Endothelial cell (in vitro differentiated cells): ENCODE data around the gene ARMC2. TPM values are rescaled to one million over a fixed set of nuclear protein-coding genes. Genes with fewer than 3 reads are reported as not detected.

ENCODE experiments used
- DNase-seq: peaks from one replicate; pipeline ENCODE4 v3.0.0; 2021; ENCODE audit warnings: low spot score
- H3K27ac Mint-ChIP-seq: one replicate; pipeline ENCODE4 v1.8.0; 2021; ENCODE audit warnings: mixed read lengths, inconsistent platforms; ENCODE audit not compliant: unreplicated experiment
- H3K27me3 Mint-ChIP-seq: one replicate; pipeline ENCODE4 v1.8.0; 2021; ENCODE audit warnings: mild to moderate bottlenecking, moderate library complexity, mixed read lengths, inconsistent platforms; ENCODE audit not compliant: unreplicated experiment
- H3K36me3 Mint-ChIP-seq: one replicate; pipeline ENCODE4 v1.8.0; 2021; ENCODE audit warnings: mild to moderate bottlenecking, low read depth, mixed read lengths, inconsistent platforms; ENCODE audit not compliant: unreplicated experiment
- H3K4me1 Mint-ChIP-seq: one replicate; pipeline ENCODE4 v1.8.0; 2021; ENCODE audit warnings: mild to moderate bottlenecking, mixed read lengths, inconsistent platforms; ENCODE audit not compliant: unreplicated experiment
- H3K4me3 Mint-ChIP-seq: one replicate; pipeline ENCODE4 v1.8.0; 2021; ENCODE audit warnings: mild to moderate bottlenecking, mixed read lengths, inconsistent platforms; ENCODE audit not compliant: unreplicated experiment
- H3K9me3 Mint-ChIP-seq: one replicate; pipeline ENCODE4 v1.8.0; 2021; ENCODE audit warnings: mixed read lengths, inconsistent platforms; ENCODE audit not compliant: unreplicated experiment
- CTCF ChIP-seq: fragments of 200-600 bp; sonication (generic); IDR thresholded peaks from one replicate; pipeline ENCODE4 v1.5.0; 2021; ENCODE audit warnings: antibody characterized with exemption; ENCODE audit not compliant: unreplicated experiment
- total RNA-seq: library from RNA; stranded (reverse); fragmentation: NEBNext Ultra II Directional; extraction: Animal tissue kit (Norgen Biotek cat#: 25700); gene quantifications from one replicate; pipeline ENCODE4 v1.2.1, GENCODE V29; 2021; ENCODE audit not compliant: unreplicated experiment

Gene ARMC2
- total RNA-seq, 1 donor from 2014 or later: 6.3 TPM

DNA sequence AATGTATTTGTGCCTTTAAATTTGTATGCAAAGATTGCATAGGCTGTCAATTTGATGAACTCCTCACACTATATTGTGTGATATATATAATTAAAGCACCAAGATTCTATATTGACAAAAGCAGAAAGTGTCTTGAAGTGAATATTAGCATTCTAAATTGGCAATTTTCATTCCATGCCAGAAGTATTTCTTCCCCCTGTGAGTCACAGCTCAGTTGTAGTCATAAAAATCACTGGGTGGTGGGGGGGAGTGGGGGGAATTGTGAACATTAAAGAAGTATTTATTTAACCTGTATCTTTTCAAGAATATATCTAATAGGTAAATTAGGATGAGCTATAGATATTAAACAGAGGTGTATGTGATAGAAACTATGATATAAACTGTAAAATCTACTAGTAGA is 3.1 kb upstream of the ARMC2 start:
- TF ChIP-seq CTCF: no peak
- H3K9me3 Mint-ChIP-seq: no peaks in the 10 kb centered on the region
- DNase-seq: no peak

GRCh38 chr6:108846101-108846500 is 2.1 kb upstream of the ARMC2 start:
- no peak overlapping the region for H3K27ac Mint-ChIP-seq

More for the DNA sequence above, 3.1 kb upstream of the ARMC2 start:
- peaks cover 2% of the 10 kb centered on the region for H3K27me3 Mint-ChIP-seq
- no peak overlapping the region for H3K4me3 Mint-ChIP-seq
- H3K4me1 Mint-ChIP-seq: peaks cover 5% of the 10 kb centered on the region
- H3K27ac Mint-ChIP-seq: no peak overlapping the region
- H3K36me3 Mint-ChIP-seq: no peaks in the 10 kb centered on the region

GRCh38 chr6:108846628-108847027 is 1.6 kb upstream of the ARMC2 start:
- no peak for DNase-seq
- H3K27ac Mint-ChIP-seq: no peak overlapping the region
- peaks cover 2% of the 10 kb centered on the region for H3K27me3 Mint-ChIP-seq
- no peaks in the 10 kb centered on the region for H3K36me3 Mint-ChIP-seq
- no peak overlapping the region for H3K4me3 Mint-ChIP-seq
- no peaks in the 10 kb centered on the region for H3K9me3 Mint-ChIP-seq
- H3K4me1 Mint-ChIP-seq: peaks cover 9% of the 10 kb centered on the region
- TF ChIP-seq CTCF: no peak

More at GRCh38 chr6:108846101-108846500, 2.1 kb upstream of the ARMC2 start:
- peaks cover 2% of the 10 kb centered on the region for H3K27me3 Mint-ChIP-seq
- H3K36me3 Mint-ChIP-seq: no peaks in the 10 kb centered on the region
- H3K4me3 Mint-ChIP-seq: no peak overlapping the region
- no peaks in the 10 kb centered on the region for H3K9me3 Mint-ChIP-seq
- peaks cover 8% of the 10 kb centered on the region for H3K4me1 Mint-ChIP-seq
- TF ChIP-seq CTCF: no peak
- DNase-seq: no peak

DNA sequence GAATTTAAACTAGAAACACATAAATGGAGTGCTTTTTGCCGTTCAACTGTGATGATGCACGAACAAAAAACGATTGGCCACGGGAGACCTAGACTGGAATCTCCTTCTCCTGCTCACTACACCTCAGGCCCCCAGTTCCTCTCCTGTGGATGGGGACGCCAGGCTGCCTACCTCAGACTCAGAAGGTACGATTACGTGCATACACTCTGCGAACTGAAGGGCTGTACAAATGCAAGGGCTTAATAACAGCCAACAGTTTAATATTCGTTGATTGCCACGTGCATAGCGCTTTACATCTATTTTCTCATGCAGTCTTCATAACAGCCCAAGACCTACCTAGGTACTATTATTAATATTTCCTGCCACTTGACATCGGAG is 495 bp upstream of the ARMC2 start:
- H3K36me3 Mint-ChIP-seq: no peaks in the 10 kb centered on the region
- peak overlapping the region; percentile 32 for H3K27ac Mint-ChIP-seq
- H3K27me3 Mint-ChIP-seq: peaks cover 2% of the 10 kb centered on the region
- no peak for TF ChIP-seq CTCF
- no peak for DNase-seq
- H3K9me3 Mint-ChIP-seq: no peaks in the 10 kb centered on the region
- H3K4me1 Mint-ChIP-seq: peaks cover 9% of the 10 kb centered on the region
- H3K4me3 Mint-ChIP-seq: peak overlapping the region; percentile 92

DNA sequence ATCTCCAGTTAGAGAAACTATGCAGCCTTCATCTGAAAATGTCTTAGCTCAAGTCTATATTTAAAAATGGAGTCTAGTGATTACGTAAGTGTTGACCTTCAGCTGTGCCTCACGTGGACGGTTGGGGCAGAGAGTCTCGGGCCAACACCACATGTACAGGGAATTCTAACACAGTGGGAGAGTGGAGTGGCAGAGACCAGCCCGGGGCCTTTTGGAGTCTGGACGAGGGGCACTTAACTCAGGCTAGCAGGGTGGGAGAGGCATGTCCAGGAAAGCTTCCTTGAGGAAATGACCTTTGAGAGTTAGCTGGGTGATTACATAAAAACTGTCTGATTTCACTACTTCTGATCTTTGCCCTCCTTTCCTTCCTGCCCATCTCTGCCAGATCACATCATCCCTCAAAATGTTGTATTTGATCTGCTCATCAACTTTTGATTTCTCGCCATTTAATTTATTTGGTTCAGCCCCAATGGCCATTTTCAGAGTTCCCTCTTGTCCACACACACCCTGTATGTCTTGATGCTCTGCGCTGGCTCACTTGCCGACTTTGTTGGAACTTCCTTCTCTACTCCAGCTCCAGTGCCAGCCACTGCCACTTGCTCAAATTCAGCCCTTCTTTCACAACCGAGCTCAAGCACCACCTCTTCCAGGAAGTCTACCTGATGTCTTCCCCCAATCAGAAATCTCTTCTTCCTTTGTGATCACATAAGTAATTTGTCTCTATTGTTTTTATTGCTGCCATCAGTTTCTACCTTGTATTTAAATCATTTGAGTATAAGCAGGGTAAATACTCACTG is 2.6 kb downstream of the ARMC2 start:
- Mint-ChIP-seq H3K4me3 (no peak overlapping the region), H3K4me1 (peaks cover 9% of the 10 kb centered on the region), H3K27ac (no peak overlapping the region), H3K9me3 (no peaks in the 10 kb centered on the region), H3K27me3 (peaks cover 2% of the 10 kb centered on the region), H3K36me3 (peaks cover 10% of the 10 kb centered on the region)
- no peak for TF ChIP-seq CTCF
- DNase-seq: no peak
